Measurements from ENCODE around the gene ZNF652. TPM values are rescaled to one million over a fixed set of nuclear protein-coding genes. Genes with fewer than 3 reads are reported as not detected.
"Not testable (repeated sequence)": the region's sequence is repeated elsewhere in the genome, so short reads cannot be mapped to it uniquely, and the experiment has no call there.

Gene ZNF652
- total RNA-seq, 1 donor from 2014 or later, result 26.6 TPM

- no peaks in the 10 kb centered on the region for H3K27me3 ChIP-seq (ENCODE audit: control insufficient read depth in 3 of 3, insufficient read depth in 3 of 3, low read length in 3 of 3)
- H3K27ac ChIP-seq (ENCODE audit: low read depth, low read length), result no peak overlapping the region
- H3K4me1 ChIP-seq (ENCODE audit: control insufficient read depth in 3 of 3, insufficient read depth in 3 of 3, low read length in 3 of 3), result no peaks in the 10 kb centered on the region
- H3K9me3 ChIP-seq (ENCODE audit: control insufficient read depth in 3 of 3, low read length in 3 of 3), result no peaks in the 10 kb centered on the region
- no peak overlapping the region for H3K4me3 ChIP-seq (ENCODE audit: low read length in 3 of 3)
- H3K36me3 ChIP-seq (ENCODE audit: control insufficient read depth in 3 of 3, insufficient read depth in 3 of 3, low read length in 3 of 3), result no peaks in the 10 kb centered on the region
- no peak overlapping the region for H3K9ac ChIP-seq (ENCODE audit: low read depth in 1 of 3, low read length in 3 of 3)
Measured at GRCh38 chr17:49373115-49373514, 11.1 kb upstream of the ZNF652 start.

- Histone ChIP-seq H3K9ac (ENCODE audit: low read depth in 1 of 3, low read length in 3 of 3) (no peak overlapping the region), H3K4me3 (ENCODE audit: low read length in 3 of 3) (no peak overlapping the region), H3K4me1 (ENCODE audit: control insufficient read depth in 3 of 3, insufficient read depth in 3 of 3, low read length in 3 of 3) (no peaks in the 10 kb centered on the region), H3K36me3 (ENCODE audit: control insufficient read depth in 3 of 3, insufficient read depth in 3 of 3, low read length in 3 of 3) (no peaks in the 10 kb centered on the region), H3K27ac (ENCODE audit: low read depth, low read length) (no peak overlapping the region), H3K9me3 (ENCODE audit: control insufficient read depth in 3 of 3, low read length in 3 of 3) (no peaks in the 10 kb centered on the region), H3K27me3 (ENCODE audit: control insufficient read depth in 3 of 3, insufficient read depth in 3 of 3, low read length in 3 of 3) (no peaks in the 10 kb centered on the region)
Measured at GRCh38 chr17:49372425-49372824, 10.4 kb upstream of the ZNF652 start.

- Histone ChIP-seq H3K27ac (ENCODE audit: low read depth, low read length) (no peak overlapping the region), H3K9me3 (ENCODE audit: control insufficient read depth in 3 of 3, low read length in 3 of 3) (no peaks in the 10 kb centered on the region), H3K27me3 (ENCODE audit: control insufficient read depth in 3 of 3, insufficient read depth in 3 of 3, low read length in 3 of 3) (no peaks in the 10 kb centered on the region), H3K4me1 (ENCODE audit: control insufficient read depth in 3 of 3, insufficient read depth in 3 of 3, low read length in 3 of 3) (no peaks in the 10 kb centered on the region), H3K4me3 (ENCODE audit: low read length in 3 of 3) (no peak overlapping the region), H3K36me3 (ENCODE audit: control insufficient read depth in 3 of 3, insufficient read depth in 3 of 3, low read length in 3 of 3) (no peaks in the 10 kb centered on the region), H3K9ac (ENCODE audit: low read depth in 1 of 3, low read length in 3 of 3) (no peak overlapping the region)
Measured at GRCh38 chr17:49370971-49371834, 9.2 kb upstream of the ZNF652 start.

- Histone ChIP-seq H3K9me3 (ENCODE audit: control insufficient read depth in 3 of 3, low read length in 3 of 3) (no peaks in the 10 kb centered on the region), H3K4me1 (ENCODE audit: control insufficient read depth in 3 of 3, insufficient read depth in 3 of 3, low read length in 3 of 3) (no peaks in the 10 kb centered on the region), H3K4me3 (ENCODE audit: low read length in 3 of 3) (no peak overlapping the region), H3K36me3 (ENCODE audit: control insufficient read depth in 3 of 3, insufficient read depth in 3 of 3, low read length in 3 of 3) (no peaks in the 10 kb centered on the region), H3K27ac (ENCODE audit: low read depth, low read length) (no peak overlapping the region), H3K27me3 (ENCODE audit: control insufficient read depth in 3 of 3, insufficient read depth in 3 of 3, low read length in 3 of 3) (no peaks in the 10 kb centered on the region), H3K9ac (ENCODE audit: low read depth in 1 of 3, low read length in 3 of 3) (no peak overlapping the region)
Measured at GRCh38 chr17:49369760-49370159, 7.7 kb upstream of the ZNF652 start.

GRCh38 chr17:49369089-49369488 lies 7.0 kb upstream of the ZNF652 start:
- Histone ChIP-seq H3K36me3 (ENCODE audit: control insufficient read depth in 3 of 3, insufficient read depth in 3 of 3, low read length in 3 of 3) (no peaks in the 10 kb centered on the region), H3K4me3 (ENCODE audit: low read length in 3 of 3) (no peak overlapping the region), H3K9ac (ENCODE audit: low read depth in 1 of 3, low read length in 3 of 3) (no peak overlapping the region), H3K9me3 (ENCODE audit: control insufficient read depth in 3 of 3, low read length in 3 of 3) (no peaks in the 10 kb centered on the region), H3K4me1 (ENCODE audit: control insufficient read depth in 3 of 3, insufficient read depth in 3 of 3, low read length in 3 of 3) (no peaks in the 10 kb centered on the region), H3K27ac (ENCODE audit: low read depth, low read length) (no peak overlapping the region), H3K27me3 (ENCODE audit: control insufficient read depth in 3 of 3, insufficient read depth in 3 of 3, low read length in 3 of 3) (no peaks in the 10 kb centered on the region)

GRCh38 chr17:49365667-49366066 lies 3.6 kb upstream of the ZNF652 start:
- Histone ChIP-seq H3K4me3 (ENCODE audit: low read length in 3 of 3) (no peak overlapping the region), H3K9ac (ENCODE audit: low read depth in 1 of 3, low read length in 3 of 3) (no peak overlapping the region), H3K4me1 (ENCODE audit: control insufficient read depth in 3 of 3, insufficient read depth in 3 of 3, low read length in 3 of 3) (peaks cover 4 to 14% (median 10%) of the 10 kb centered on the region in 3 donors), H3K27ac (ENCODE audit: low read depth, low read length) (no peak overlapping the region), H3K36me3 (ENCODE audit: control insufficient read depth in 3 of 3, insufficient read depth in 3 of 3, low read length in 3 of 3) (no peaks in the 10 kb centered on the region), H3K9me3 (ENCODE audit: control insufficient read depth in 3 of 3, low read length in 3 of 3) (no peaks in the 10 kb centered on the region), H3K27me3 (ENCODE audit: control insufficient read depth in 3 of 3, insufficient read depth in 3 of 3, low read length in 3 of 3) (no peaks in the 10 kb centered on the region)

GRCh38 chr17:49365126-49365525 lies 3.1 kb upstream of the ZNF652 start:
- not testable (repeated sequence) for H3K9ac ChIP-seq (ENCODE audit: low read depth in 1 of 3, low read length in 3 of 3); H3K36me3 ChIP-seq (ENCODE audit: control insufficient read depth in 3 of 3, insufficient read depth in 3 of 3, low read length in 3 of 3)
- peaks cover 9 to 18% (median 15%) of the 10 kb centered on the region in 3 donors for H3K4me1 ChIP-seq (ENCODE audit: control insufficient read depth in 3 of 3, insufficient read depth in 3 of 3, low read length in 3 of 3)

GRCh38 chr17:49364119-49364518 lies 2.1 kb upstream of the ZNF652 start:
- Histone ChIP-seq H3K4me3 (ENCODE audit: low read length in 3 of 3) (no peak overlapping the region), H3K27me3 (ENCODE audit: control insufficient read depth in 3 of 3, insufficient read depth in 3 of 3, low read length in 3 of 3) (no peaks in the 10 kb centered on the region), H3K9me3 (ENCODE audit: control insufficient read depth in 3 of 3, low read length in 3 of 3) (no peaks in the 10 kb centered on the region), H3K4me1 (ENCODE audit: control insufficient read depth in 3 of 3, insufficient read depth in 3 of 3, low read length in 3 of 3) (peaks cover 17 to 24% (median 18%) of the 10 kb centered on the region in 3 donors), H3K36me3 (ENCODE audit: control insufficient read depth in 3 of 3, insufficient read depth in 3 of 3, low read length in 3 of 3) (no peaks in the 10 kb centered on the region), H3K9ac (ENCODE audit: low read depth in 1 of 3, low read length in 3 of 3) (no peak overlapping the region), H3K27ac (ENCODE audit: low read depth, low read length) (no peak overlapping the region)

More at GRCh38 chr17:49365126-49365525, 3.1 kb upstream of the ZNF652 start:
- not testable (repeated sequence) for H3K27me3 ChIP-seq (ENCODE audit: control insufficient read depth in 3 of 3, insufficient read depth in 3 of 3, low read length in 3 of 3); H3K9me3 ChIP-seq (ENCODE audit: control insufficient read depth in 3 of 3, low read length in 3 of 3); H3K4me3 ChIP-seq (ENCODE audit: low read length in 3 of 3); H3K27ac ChIP-seq (ENCODE audit: low read depth, low read length)

GRCh38 chr17:49363251-49363650 lies 1.2 kb upstream of the ZNF652 start:
- H3K9ac ChIP-seq (ENCODE audit: low read depth in 1 of 3, low read length in 3 of 3), result no peak overlapping the region
- no peak overlapping the region for H3K4me3 ChIP-seq (ENCODE audit: low read length in 3 of 3)
- no peak overlapping the region for H3K27ac ChIP-seq (ENCODE audit: low read depth, low read length)

GRCh38 chr17:49362723-49363117 lies 670 bp upstream of the ZNF652 start:
- Histone ChIP-seq H3K9ac (ENCODE audit: low read depth in 1 of 3, low read length in 3 of 3) (peak overlapping the region; percentile 53 to 64 (median 63)), H3K27me3 (ENCODE audit: control insufficient read depth in 3 of 3, insufficient read depth in 3 of 3, low read length in 3 of 3) (no peaks in the 10 kb centered on the region), H3K36me3 (ENCODE audit: control insufficient read depth in 3 of 3, insufficient read depth in 3 of 3, low read length in 3 of 3) (no peaks in the 10 kb centered on the region), H3K4me3 (ENCODE audit: low read length in 3 of 3) (peak overlapping the region; percentile 65 to 90 (median 68)), H3K9me3 (ENCODE audit: control insufficient read depth in 3 of 3, low read length in 3 of 3) (no peaks in the 10 kb centered on the region), H3K4me1 (ENCODE audit: control insufficient read depth in 3 of 3, insufficient read depth in 3 of 3, low read length in 3 of 3) (peaks cover 20 to 31% (median 25%) of the 10 kb centered on the region in 3 donors), H3K27ac (ENCODE audit: low read depth, low read length) (peak overlapping the region; percentile 65)

More at GRCh38 chr17:49363251-49363650, 1.2 kb upstream of the ZNF652 start:
- Histone ChIP-seq H3K27me3 (ENCODE audit: control insufficient read depth in 3 of 3, insufficient read depth in 3 of 3, low read length in 3 of 3) (no peaks in the 10 kb centered on the region), H3K4me1 (ENCODE audit: control insufficient read depth in 3 of 3, insufficient read depth in 3 of 3, low read length in 3 of 3) (peaks cover 19 to 31% (median 21%) of the 10 kb centered on the region in 3 donors), H3K9me3 (ENCODE audit: control insufficient read depth in 3 of 3, low read length in 3 of 3) (no peaks in the 10 kb centered on the region), H3K36me3 (ENCODE audit: control insufficient read depth in 3 of 3, insufficient read depth in 3 of 3, low read length in 3 of 3) (no peaks in the 10 kb centered on the region)

Data from skeletal muscle tissue (tissue), 4 donors.